B cell (primary cell): ENCODE results near the gene NHLRC1. TPM values are rescaled to one million over a fixed set of nuclear protein-coding genes. Genes with fewer than 3 reads are reported as not detected.
"Not testable (repeated sequence)": the region's sequence is repeated elsewhere in the genome, so short reads cannot be mapped to it uniquely, and the experiment has no call there.

ENCODE experiments used
- ATAC-seq: fragments of 200-7000 bp; cut with Tn5 transposase; one replicate; pipeline ENCODE4 v1.10.0; 2021; ENCODE audit warnings: low read depth, mild to moderate bottlenecking, moderate number of reproducible peaks, moderate library complexity
- CTCF ChIA-PET: fragments of 350-600 bp; sonication (Branson Sonifier 250); formaldehyde crosslinking; loops from one replicate; lab custom pipeline; 2021; ENCODE audit warnings: antibody characterized with exemption, inconsistent platforms; lab: Charles Lee
- POLR2A ChIA-PET: fragments of 350-600 bp; sonication (Branson Sonifier 250); formaldehyde crosslinking; loops from one replicate; lab custom pipeline; 2021; ENCODE audit warnings: antibody characterized with exemption; lab: Charles Lee
- DNase-seq: peaks from one replicate; pipeline ENCODE4 v3.0.0; 2013
- H2AFZ ChIP-seq: 2 replicates; pipeline ENCODE4 v1.6.1; 2012; ENCODE audit warnings: mild to moderate bottlenecking, low read depth, low read length; ENCODE audit not compliant: insufficient read depth, poor library complexity, severe bottlenecking
- H3K27ac ChIP-seq, 2 donors: 1 replicate in 1 of 2; 2 replicates in 1 of 2; pipeline ENCODE4 v1.5.1; 2012 to 2013; ENCODE audit warnings: low read length in 2 of 2, mild to moderate bottlenecking in 2 of 2, moderate library complexity in 1 of 2
- H3K27me3 ChIP-seq, 4 experiments: fragments of 200-600 bp in 1 of 4; sonication (generic) in 1 of 4; replicated peaks in 1 of 4; 1 replicate in 2 of 4; 2 replicates in 2 of 4; pipeline versions ENCODE4 v1.6.1 to v1.7.0; 2013 to 2016; ENCODE audit warnings: low read length in 3 of 4, mild to moderate bottlenecking in 2 of 4, mixed read lengths in 1 of 4, moderate library complexity in 1 of 4; ENCODE audit not compliant: insufficient read depth in 4 of 4, control insufficient read depth in 3 of 4; ENCODE audit errors: control extremely low read depth in 1 of 4
- H3K36me3 ChIP-seq, 2 experiments: replicated peaks in 1 of 2; 1 replicate in 1 of 2; 2 replicates in 1 of 2; pipeline versions ENCODE4 v1.6.1 to v1.7.1; 2013; ENCODE audit warnings: low read length in 1 of 2; ENCODE audit not compliant: insufficient read depth in 2 of 2, control insufficient read depth in 1 of 2; ENCODE audit errors: control extremely low read depth in 1 of 2, extremely low read depth in 1 of 2
- H3K4me1 ChIP-seq, 2 donors: fragments of 200-600 bp in 1 of 2; sonication (generic) in 1 of 2; 1 replicate in 1 of 2; 2 replicates in 1 of 2; pipeline versions ENCODE4 v1.5.1 to v1.6.1; 2013 to 2017; ENCODE audit warnings: low read length in 2 of 2; ENCODE audit not compliant: control insufficient read depth in 2 of 2, insufficient read depth in 2 of 2
- H3K4me2 ChIP-seq: replicated peaks from 2 replicates; pipeline ENCODE3; 2012; ENCODE audit warnings: mild to moderate bottlenecking, low read depth, low read length; ENCODE audit not compliant: poor library complexity, severe bottlenecking
- H3K4me3 ChIP-seq, 5 experiments: fragments of 200-600 bp in 1 of 5; sonication (generic) in 1 of 5; 1 replicate in 3 of 5; 2 replicates in 2 of 5; pipeline versions ENCODE4 v1.5.1 to v1.7.0; 2011 to 2016; ENCODE audit warnings: low read length in 4 of 5, mild to moderate bottlenecking in 4 of 5, low read depth in 2 of 5, control low read depth in 1 of 5, moderate library complexity in 1 of 5; ENCODE audit not compliant: insufficient read depth in 1 of 5; ENCODE audit errors: control extremely low read depth in 1 of 5, extremely low read depth in 1 of 5
- H3K79me2 ChIP-seq: fragments of 200-600 bp; sonication (generic); one replicate; pipeline ENCODE4 v1.6.0; 2016; ENCODE audit warnings: low read length; ENCODE audit not compliant: control insufficient read depth, insufficient read depth
- H3K9ac ChIP-seq: fragments of 200-600 bp; sonication (generic); 2 replicates; pipeline ENCODE4 v1.6.1; 2017; ENCODE audit warnings: mild to moderate bottlenecking, low read length, moderate library complexity
- H3K9me3 ChIP-seq, 3 donors: one replicate each; pipeline versions ENCODE4 v1.6.1 to v1.7.1; 2013; ENCODE audit warnings: low read length in 2 of 3; ENCODE audit not compliant: control insufficient read depth in 2 of 3, insufficient read depth in 1 of 3; ENCODE audit errors: control extremely low read depth in 1 of 3
- H4K20me1 ChIP-seq: 2 replicates; pipeline ENCODE4 v1.6.0; 2012; ENCODE audit warnings: mild to moderate bottlenecking, low read length; ENCODE audit not compliant: insufficient read depth, control insufficient read depth, poor library complexity, severe bottlenecking
- H3K27ac Mint-ChIP-seq: one replicate; pipeline ENCODE4 v1.8.0; 2021; ENCODE audit warnings: mixed read lengths
- H3K27me3 Mint-ChIP-seq: one replicate; pipeline ENCODE4 v1.8.0; 2021; ENCODE audit warnings: mixed read lengths
- H3K4me1 Mint-ChIP-seq: one replicate; pipeline ENCODE4 v1.8.0; 2021; ENCODE audit warnings: mixed read lengths
- H3K4me3 Mint-ChIP-seq: one replicate; pipeline ENCODE4 v1.8.0; 2021; ENCODE audit warnings: mixed read lengths
- H3K9me3 Mint-ChIP-seq: one replicate; pipeline ENCODE4 v1.8.0; 2022; ENCODE audit warnings: mixed read lengths; ENCODE audit not compliant: insufficient read depth
- CTCF ChIP-seq: fragments of 200-600 bp; IDR thresholded peaks from one replicate; pipeline ENCODE4 v1.8.0; 2022; ENCODE audit warnings: antibody characterized with exemption, mild to moderate bottlenecking
- EZH2 ChIP-seq: IDR thresholded peaks from 2 replicates; pipeline ENCODE4 v1.6.1; 2012; ENCODE audit warnings: borderline replicate concordance, low read depth, mild to moderate bottlenecking, moderate library complexity, low read length; ENCODE audit not compliant: insufficient read depth, poor library complexity, severe bottlenecking
- WGBS: methylation state at CpG from one replicate; pipeline ENCODE4 v1.1.5; 2013; ENCODE audit warnings: missing lambda C conversion rate; ENCODE audit not compliant: insufficient coverage; 5-methylcytosine and 5-hydroxymethylcytosine counted together
- intact Hi-C: fragments of 100-400 bp; cut with micrococcal nuclease; formaldehyde crosslinking; loops from one replicate; pipeline ENCODE4 v1.10.0; 2022
- polyA plus RNA-seq: library from polyadenylated mRNA; depleted of rRNA; stranded (reverse); fragments of >200 nt; gene quantifications from 2 replicates; pipeline ENCODE4 v1.2.3, GENCODE V29; 2012
- total RNA-seq, 2 donors: library from RNA; stranded (reverse); fragments of 120-200 nt in 1 of 2; gene quantifications; 1 replicate in 1 of 2; 2 replicates in 1 of 2; pipeline versions ENCODE4 v1.2.3 to v1.2.4, GENCODE V29; 2013 to 2022

The NHLRC1 gene
- total and polyA plus RNA-seq, 2 donors (not counting 1 experiment from before 2014, with no cell fraction given): 0.31 to 1.0 TPM

GRCh38 chr6:18151801-18152200, 29.3 kb upstream of the NHLRC1 start:
- ChIA-PET POLR2A (interaction anchor here (0.6 kb wide), 1 partner anchor 552 kb away, joined by 5 read pairs; the partner anchor contains the start of gene FAM8A1), CTCF (no interaction called here)
- Histone ChIP-seq H3K9ac (no peak overlapping the region), H3K4me2 (no peak overlapping the region), H3K4me3 (no peak overlapping the region), H2AFZ (no peak overlapping the region), H3K36me3 (peaks cover 0 to 7% of the 10 kb centered on the region in 2 experiments), H3K27me3 (no peaks in the 10 kb centered on the region), H3K9me3 (no peaks in the 10 kb centered on the region), H3K27ac (no peak overlapping the region), H4K20me1 (no peaks in the 10 kb centered on the region), H3K79me2 (peaks cover 7% of the 10 kb centered on the region), H3K4me1 (peaks cover 25 to 29% of the 10 kb centered on the region in 2 donors)
- WGBS: no CpG with 5 or more reads among the region's 3 CpGs
- DNase-seq: no peak
- TF ChIP-seq EZH2 (no peak), CTCF (no peak)
- Mint-ChIP-seq H3K4me3 (no peak overlapping the region), H3K9me3 (no peaks in the 10 kb centered on the region), H3K27ac (no peak overlapping the region), H3K27me3 (no peaks in the 10 kb centered on the region), H3K4me1 (peaks cover 23% of the 10 kb centered on the region)
- intact Hi-C loops: no loop called here
- ATAC-seq: no peak

DNA sequence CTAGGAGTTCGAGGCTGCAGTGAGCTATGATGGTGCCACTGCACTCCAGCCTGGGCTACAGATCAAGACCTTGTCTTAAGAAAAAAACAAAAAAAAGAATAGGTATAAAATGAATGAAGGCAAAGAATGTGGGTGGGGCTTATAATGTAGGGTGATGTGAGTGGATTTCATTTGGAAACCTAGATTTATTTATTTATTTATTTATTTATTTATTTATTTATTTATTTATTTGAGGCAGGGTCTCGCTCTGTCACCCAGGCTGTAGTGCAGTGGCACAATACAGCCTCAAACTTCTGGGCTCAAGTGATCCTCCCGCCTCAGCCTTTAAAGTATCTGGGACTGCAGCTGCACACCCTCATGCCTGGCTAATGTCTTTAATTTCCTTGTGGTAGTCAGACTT, 28.9 kb upstream of the NHLRC1 start:
- DNase-seq, H3K4me3 ChIP-seq, H3K4me3 Mint-ChIP-seq, H3K27me3 Mint-ChIP-seq, H4K20me1 ChIP-seq, ATAC-seq, H3K9ac ChIP-seq, H3K27me3 ChIP-seq, H3K4me2 ChIP-seq, intact Hi-C loops, CTCF ChIA-PET, H3K36me3 ChIP-seq, H3K79me2 ChIP-seq, H2AFZ ChIP-seq, H3K27ac ChIP-seq, H3K9me3 ChIP-seq, H3K9me3 Mint-ChIP-seq, H3K27ac Mint-ChIP-seq: not testable (repeated sequence)
- POLR2A ChIA-PET: interaction anchor here (0.6 kb wide), 1 partner anchor 551 kb away, joined by 5 read pairs; the partner anchor contains the start of gene FAM8A1
- 100% methylated on average over 3 of the region's 3 CpGs for WGBS
- peaks cover 21% of the 10 kb centered on the region for H3K4me1 Mint-ChIP-seq
- peaks cover 21 to 25% of the 10 kb centered on the region in 2 donors for H3K4me1 ChIP-seq
